ENCODE data around the gene ARHGAP33. TPM values are rescaled to one million over a fixed set of nuclear protein-coding genes. Genes with fewer than 3 reads are reported as not detected.

ARHGAP33 gene
- total RNA-seq, 1 experiment from 2014 or later: 3.7 TPM

GRCh38 chr19:35730326-35730725 is 45.0 kb upstream of the ARHGAP33 start:
- peaks cover 5% of the 10 kb centered on the region for H3K36me3 ChIP-seq (ENCODE audit: low read depth, low read length)
- no peaks in the 10 kb centered on the region for H3F3A ChIP-seq (ENCODE audit: low read length, unreplicated experiment)
- no peaks in the 10 kb centered on the region for H3K4me1 ChIP-seq (ENCODE audit: insufficient read depth, low read length)
- no peaks in the 10 kb centered on the region for H3K27me3 ChIP-seq (ENCODE audit: low read length)
- no peaks in the 10 kb centered on the region for H3K9me2 ChIP-seq (replicated peaks; ENCODE audit: low read length)
- no peaks in the 10 kb centered on the region for H3K79me2 ChIP-seq (ENCODE audit: low read length)
- BruUV-seq (replicated peaks): no TSS peak
- no peaks in the 10 kb centered on the region for H3K9me3 ChIP-seq (ENCODE audit: low read length)
- no peak for ATAC-seq
- POLR2A ChIA-PET (ENCODE audit: unreplicated experiment): no interaction called here
- no peak overlapping the region for H2AFZ ChIP-seq (ENCODE audit: low read length)
- no peak for DNase-seq
- no peak overlapping the region for H3K4me3 ChIP-seq (ENCODE audit: low read length)
- CTCF ChIA-PET: no interaction called here
- intact Hi-C loops (cut with micrococcal nuclease): no loop called here
- H3K9ac ChIP-seq (ENCODE audit: low read length): no peak overlapping the region
- TF ChIP-seq EZH2 (IDR thresholded peaks at IDR 0.05; ENCODE audit: low read length, unreplicated experiment): no peak
- TF ChIP-seq, protein P1, sequence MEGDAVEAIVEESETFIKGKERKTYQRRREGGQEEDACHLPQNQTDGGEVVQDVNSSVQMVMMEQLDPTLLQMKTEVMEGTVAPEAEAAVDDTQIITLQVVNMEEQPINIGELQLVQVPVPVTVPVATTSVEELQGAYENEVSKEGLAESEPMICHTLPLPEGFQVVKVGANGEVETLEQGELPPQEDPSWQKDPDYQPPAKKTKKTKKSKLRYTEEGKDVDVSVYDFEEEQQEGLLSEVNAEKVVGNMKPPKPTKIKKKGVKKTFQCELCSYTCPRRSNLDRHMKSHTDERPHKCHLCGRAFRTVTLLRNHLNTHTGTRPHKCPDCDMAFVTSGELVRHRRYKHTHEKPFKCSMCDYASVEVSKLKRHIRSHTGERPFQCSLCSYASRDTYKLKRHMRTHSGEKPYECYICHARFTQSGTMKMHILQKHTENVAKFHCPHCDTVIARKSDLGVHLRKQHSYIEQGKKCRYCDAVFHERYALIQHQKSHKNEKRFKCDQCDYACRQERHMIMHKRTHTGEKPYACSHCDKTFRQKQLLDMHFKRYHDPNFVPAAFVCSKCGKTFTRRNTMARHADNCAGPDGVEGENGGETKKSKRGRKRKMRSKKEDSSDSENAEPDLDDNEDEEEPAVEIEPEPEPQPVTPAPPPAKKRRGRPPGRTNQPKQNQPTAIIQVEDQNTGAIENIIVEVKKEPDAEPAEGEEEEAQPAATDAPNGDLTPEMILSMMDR (conservative IDR thresholded peaks at IDR 0.05; ENCODE audit: low read depth, low read length): no peak
- TF ChIP-seq EZH2phosphoT487 (IDR thresholded peaks at IDR 0.05; ENCODE audit: borderline replicate concordance, low read length): no peak
- no peak overlapping the region for H3K4me2 ChIP-seq (ENCODE audit: low read length)
- H4K20me1 ChIP-seq (ENCODE audit: low read length): no peaks in the 10 kb centered on the region
- no peak overlapping the region for H3K27ac ChIP-seq (ENCODE audit: low read length)

GRCh38 chr19:35731353-35731752 is 44.0 kb upstream of the ARHGAP33 start:
- H3K9ac ChIP-seq (ENCODE audit: low read length): no peak overlapping the region
- peaks cover 2% of the 10 kb centered on the region; the same call in 1 of the 2 replicates for H3K36me3 ChIP-seq (ENCODE audit: low read depth, low read length)
- no peak overlapping the region for H3K4me2 ChIP-seq (ENCODE audit: low read length)
- TF ChIP-seq EZH2phosphoT487 (IDR thresholded peaks at IDR 0.05; ENCODE audit: borderline replicate concordance, low read length): no peak
- TF ChIP-seq, protein P1 (conservative IDR thresholded peaks at IDR 0.05; ENCODE audit: low read depth, low read length): no peak
- TF ChIP-seq EZH2 (IDR thresholded peaks at IDR 0.05; ENCODE audit: low read length, unreplicated experiment): no peak
- no peaks in the 10 kb centered on the region for H3K4me1 ChIP-seq (ENCODE audit: insufficient read depth, low read length)
- intact Hi-C loops (cut with micrococcal nuclease): no loop called here
- H3F3A ChIP-seq (ENCODE audit: low read length, unreplicated experiment): no peaks in the 10 kb centered on the region
- POLR2A ChIA-PET (ENCODE audit: unreplicated experiment): no interaction called here
- ATAC-seq (no peak), DNase-seq (peak; percentile 2)
- BruUV-seq (replicated peaks): no TSS peak
- H3K4me3 ChIP-seq (ENCODE audit: low read length): no peak overlapping the region
- H3K79me2 ChIP-seq (ENCODE audit: low read length): no peaks in the 10 kb centered on the region
- H2AFZ ChIP-seq (ENCODE audit: low read length): no peak overlapping the region
- H3K9me2 ChIP-seq (replicated peaks; ENCODE audit: low read length): no peaks in the 10 kb centered on the region
- no peaks in the 10 kb centered on the region for H4K20me1 ChIP-seq (ENCODE audit: low read length)
- no peaks in the 10 kb centered on the region for H3K9me3 ChIP-seq (ENCODE audit: low read length)
- no peak overlapping the region for H3K27ac ChIP-seq (ENCODE audit: low read length)
- H3K27me3 ChIP-seq (ENCODE audit: low read length): no peaks in the 10 kb centered on the region
- CTCF ChIA-PET: no interaction called here

DNA sequence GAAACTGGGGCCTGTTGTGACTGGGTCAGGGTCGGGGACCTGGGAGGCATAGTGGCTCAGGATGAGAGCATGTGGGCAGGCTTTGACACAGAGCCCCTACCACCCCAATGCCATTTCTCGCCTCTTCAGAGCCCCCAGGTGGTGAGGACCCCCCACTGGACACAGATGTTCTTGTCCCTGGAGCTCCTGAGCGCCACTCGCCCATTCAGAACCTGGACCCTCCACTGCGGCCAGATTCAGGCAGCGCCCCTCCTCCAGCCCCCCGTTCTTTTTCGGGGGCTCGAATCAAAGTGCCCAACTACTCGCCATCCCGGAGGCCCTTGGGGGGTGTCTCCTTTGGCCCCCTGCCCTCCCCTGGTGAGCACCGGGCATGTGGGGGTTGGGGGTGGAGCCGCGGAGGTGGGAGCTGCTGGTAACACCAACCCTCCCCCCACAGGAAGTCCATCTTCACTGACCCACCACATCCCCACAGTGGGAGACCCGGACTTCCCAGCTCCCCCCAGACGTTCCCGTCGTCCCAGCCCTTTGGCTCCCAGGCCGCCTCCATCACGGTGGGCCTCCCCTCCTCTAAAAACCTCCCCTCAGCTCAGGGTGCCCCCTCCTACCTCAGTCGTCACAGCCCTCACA is 43.5 kb upstream of the ARHGAP33 start:
- H3K9ac ChIP-seq (ENCODE audit: low read length): no peak overlapping the region
- no peaks in the 10 kb centered on the region for H3K27me3 ChIP-seq (ENCODE audit: low read length)
- ATAC-seq (no peak), DNase-seq (no peak)
- H4K20me1 ChIP-seq (ENCODE audit: low read length): no peaks in the 10 kb centered on the region
- H3K79me2 ChIP-seq (ENCODE audit: low read length): no peaks in the 10 kb centered on the region
- no peak overlapping the region for H3K27ac ChIP-seq (ENCODE audit: low read length)
- no peak overlapping the region for H3K4me3 ChIP-seq (ENCODE audit: low read length)
- H3K36me3 ChIP-seq (ENCODE audit: low read depth, low read length): no peaks in the 10 kb centered on the region; the same call in 1 of the 2 replicates
- no peak overlapping the region for H3K4me2 ChIP-seq (ENCODE audit: low read length)
- no peak overlapping the region for H2AFZ ChIP-seq (ENCODE audit: low read length)
- no TSS peak for BruUV-seq (replicated peaks)
- no peaks in the 10 kb centered on the region for H3K9me2 ChIP-seq (replicated peaks; ENCODE audit: low read length)
- POLR2A ChIA-PET (ENCODE audit: unreplicated experiment): no interaction called here
- CTCF ChIA-PET: no interaction called here
- no peaks in the 10 kb centered on the region for H3K4me1 ChIP-seq (ENCODE audit: insufficient read depth, low read length)
- TF ChIP-seq EZH2 (IDR thresholded peaks at IDR 0.05; ENCODE audit: low read length, unreplicated experiment) (no peak), EZH2phosphoT487 (IDR thresholded peaks at IDR 0.05; ENCODE audit: borderline replicate concordance, low read length) (no peak)
- TF ChIP-seq, protein P1 (conservative IDR thresholded peaks at IDR 0.05; ENCODE audit: low read depth, low read length): no peak
- H3F3A ChIP-seq (ENCODE audit: low read length, unreplicated experiment): no peaks in the 10 kb centered on the region
- intact Hi-C loops (cut with micrococcal nuclease): no loop called here
- H3K9me3 ChIP-seq (ENCODE audit: low read length): no peaks in the 10 kb centered on the region
